H1 (cell line): Measurements from ENCODE around the gene RICTOR.

Experiments
- ATF3 ChIP-seq: IDR thresholded peaks from 2 replicates; pipeline ENCODE4 v1.6.1; 2011; ENCODE audit warnings: low read depth, mild to moderate bottlenecking, low read length; ENCODE audit not compliant: insufficient read depth
- CHD1 ChIP-seq: IDR thresholded peaks from 2 replicates; pipeline ENCODE4 v1.6.1; 2012; ENCODE audit warnings: low read depth, low read length, improper control_type of control experiment
- GABPA ChIP-seq: IDR thresholded peaks from 2 replicates; pipeline ENCODE4 v1.6.1; 2011; ENCODE audit warnings: mild to moderate bottlenecking, low read length, moderate library complexity, borderline replicate concordance; ENCODE audit not compliant: insufficient read depth
- POLR2AphosphoS5 ChIP-seq: IDR thresholded peaks from 2 replicates; pipeline ENCODE4 v1.6.1; 2011; ENCODE audit warnings: low read depth, low read length

GRCh38 chr5:38921174-38921573 lies 153.0 kb downstream of the RICTOR start:
- TF ChIP-seq ATF3 (no peak), GABPA (no peak), POLR2AphosphoS5 (no peak), CHD1 (no peak)
